ENCODE data around the gene CDC37.
"Not testable (repeated sequence)": the region's sequence is repeated elsewhere in the genome, so short reads cannot be mapped to it uniquely, and the experiment has no call there.

Gene CDC37

DNA sequence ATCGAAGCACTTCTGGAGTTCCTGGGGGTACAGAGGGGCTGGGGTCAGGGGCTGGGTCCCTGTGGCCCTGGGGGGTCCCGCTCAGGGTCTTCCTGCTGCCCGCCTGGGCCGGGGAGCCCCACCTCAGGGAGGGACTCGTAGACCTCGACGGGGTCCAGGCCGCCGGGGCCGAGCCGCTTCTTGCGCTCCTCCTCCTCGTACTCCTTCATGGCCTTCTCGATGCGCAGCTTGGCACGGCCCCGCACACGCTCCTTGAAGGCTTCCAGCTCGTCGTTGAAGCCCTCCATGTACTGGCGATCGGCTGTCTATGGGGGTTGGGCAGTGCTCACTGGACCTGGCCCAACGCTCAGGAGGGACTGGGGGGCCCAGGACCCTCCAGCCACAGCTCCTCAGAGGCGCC, 10.2 kb downstream of the CDC37 start:
- no peak for DNase-seq (ENCODE audit: low spot score)

DNA sequence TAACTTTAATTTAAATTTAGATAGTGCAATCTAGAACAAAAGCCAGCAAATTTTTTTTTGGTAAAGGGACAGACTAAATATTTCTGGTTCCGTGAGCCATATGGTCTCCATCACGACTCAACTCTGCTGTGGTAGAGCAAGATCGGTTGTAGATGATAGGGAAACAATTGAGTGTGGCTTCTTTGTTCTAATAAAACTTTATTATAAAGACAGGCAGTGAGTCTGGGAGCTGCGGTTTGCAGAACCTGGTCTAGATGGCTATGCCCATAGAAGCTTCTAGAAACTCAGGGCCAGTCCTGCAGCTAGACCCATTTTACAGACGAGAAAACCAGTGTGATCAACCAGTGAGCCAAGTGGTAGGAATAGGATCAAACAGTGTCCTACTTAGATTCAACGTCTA, 11.2 kb downstream of the CDC37 start:
- DNase-seq (ENCODE audit: low spot score) = no peak

DNA sequence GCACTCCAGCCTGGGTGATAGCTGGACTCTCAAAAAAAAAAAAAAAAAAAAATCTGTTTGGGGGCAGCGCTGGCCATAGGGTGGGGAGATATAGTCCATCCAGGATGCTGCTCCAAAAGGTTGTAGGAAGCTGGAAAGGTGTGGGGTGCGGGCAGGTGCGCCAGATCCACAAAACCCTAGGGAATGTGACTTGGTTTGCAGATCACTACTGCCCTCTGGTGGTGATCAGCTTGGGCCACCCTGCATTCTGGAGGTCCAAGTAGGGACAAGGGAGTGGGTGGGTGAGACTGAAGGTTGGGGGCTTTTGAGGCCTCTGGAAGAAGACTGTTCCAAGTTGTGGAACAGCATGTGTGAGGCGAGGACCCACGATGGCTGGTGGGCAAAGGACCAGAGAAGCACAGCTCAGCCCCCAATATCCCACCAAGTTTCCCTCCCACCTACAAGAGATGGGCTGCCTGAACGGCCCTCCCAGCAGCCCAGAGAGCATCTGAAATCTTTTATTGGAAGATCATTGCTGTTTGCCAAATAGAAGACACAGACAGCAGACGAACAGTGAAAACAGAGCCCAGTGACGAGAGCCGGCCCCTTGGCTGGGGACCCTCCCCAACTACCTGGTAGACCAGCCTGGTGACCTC, 12.6 kb downstream of the CDC37 start:
- DNase-seq (ENCODE audit: low spot score) = peak; percentile 59

DNA sequence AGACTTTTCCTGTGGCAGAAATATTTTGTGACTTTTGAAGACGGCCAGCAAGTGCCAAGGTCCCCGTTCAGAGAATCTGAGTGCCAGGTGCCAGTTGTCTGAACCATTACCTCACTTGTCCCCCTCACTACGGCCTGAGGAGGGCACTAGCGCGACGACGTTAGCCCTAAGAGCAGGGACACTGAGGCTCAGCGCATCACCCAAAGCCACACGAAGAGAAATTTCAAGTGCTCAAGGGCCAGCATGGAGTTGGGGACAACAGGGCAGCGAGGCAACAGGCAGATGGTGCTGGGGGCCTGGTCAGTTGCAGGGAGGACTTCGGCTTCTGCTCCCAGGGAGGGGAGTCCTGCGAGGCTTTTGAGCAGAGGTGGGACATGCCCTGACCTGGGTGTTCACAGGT, 13.5 kb downstream of the CDC37 start:
- no peak for DNase-seq (ENCODE audit: low spot score)

DNA sequence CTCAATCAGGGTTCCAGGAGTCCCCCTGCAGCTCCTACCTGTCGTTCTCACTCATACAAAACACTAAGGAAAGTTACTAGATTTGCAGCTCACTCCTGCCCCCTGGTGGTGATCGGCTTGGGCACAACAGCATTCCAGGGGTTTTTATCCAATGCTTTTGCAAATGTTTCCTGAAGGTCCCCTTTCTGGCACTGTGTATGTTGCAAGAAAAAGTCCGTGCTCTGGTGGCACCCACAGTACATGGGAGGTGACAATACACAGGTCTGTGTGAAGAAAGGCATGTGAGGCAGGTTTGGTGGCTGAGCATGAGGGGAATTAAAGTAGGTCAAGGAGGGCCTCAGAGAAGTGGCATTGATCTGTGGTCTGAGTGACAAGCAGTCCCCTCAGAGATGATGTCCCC, 14.4 kb downstream of the CDC37 start:
- DNase-seq (ENCODE audit: low spot score) = peak; percentile 80

DNA sequence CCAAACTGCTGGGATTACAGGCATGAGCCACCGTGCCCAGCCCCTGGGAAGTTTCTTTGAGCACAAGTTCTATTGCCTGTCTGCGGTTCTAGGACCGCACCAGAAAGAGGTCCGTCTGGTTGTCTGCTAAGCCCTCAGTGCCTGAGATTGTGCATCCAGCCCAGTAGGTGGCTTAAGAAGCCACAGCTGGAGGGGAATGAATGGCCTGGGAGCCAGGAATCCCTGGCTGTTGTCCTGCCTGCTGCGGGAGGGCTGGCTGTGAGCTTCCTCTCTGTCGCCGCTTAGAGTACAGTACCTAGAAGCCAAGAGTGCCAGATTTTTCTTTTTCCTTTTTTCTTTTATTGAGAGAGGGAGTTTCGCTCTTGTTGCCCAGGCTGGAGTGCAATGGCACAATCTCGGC, 18.8 kb downstream of the CDC37 start:
- DNase-seq (ENCODE audit: low spot score) = no peak

DNA sequence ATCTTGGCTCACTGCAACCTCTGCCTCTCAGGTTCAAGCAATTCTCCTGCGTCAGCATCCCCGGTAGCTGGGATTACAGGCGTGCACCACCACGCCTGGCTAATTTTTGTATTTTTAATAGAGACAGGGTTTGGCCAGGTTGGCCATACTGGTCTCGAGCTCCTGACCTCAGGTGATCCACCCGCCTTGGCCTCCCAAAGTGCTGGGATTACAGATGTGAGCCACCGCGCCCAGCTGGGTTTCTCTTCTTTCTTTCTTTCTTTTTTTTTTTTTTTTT, 20.2 kb downstream of the CDC37 start:
- DNase-seq (ENCODE audit: low spot score) = not testable (repeated sequence)

DNA sequence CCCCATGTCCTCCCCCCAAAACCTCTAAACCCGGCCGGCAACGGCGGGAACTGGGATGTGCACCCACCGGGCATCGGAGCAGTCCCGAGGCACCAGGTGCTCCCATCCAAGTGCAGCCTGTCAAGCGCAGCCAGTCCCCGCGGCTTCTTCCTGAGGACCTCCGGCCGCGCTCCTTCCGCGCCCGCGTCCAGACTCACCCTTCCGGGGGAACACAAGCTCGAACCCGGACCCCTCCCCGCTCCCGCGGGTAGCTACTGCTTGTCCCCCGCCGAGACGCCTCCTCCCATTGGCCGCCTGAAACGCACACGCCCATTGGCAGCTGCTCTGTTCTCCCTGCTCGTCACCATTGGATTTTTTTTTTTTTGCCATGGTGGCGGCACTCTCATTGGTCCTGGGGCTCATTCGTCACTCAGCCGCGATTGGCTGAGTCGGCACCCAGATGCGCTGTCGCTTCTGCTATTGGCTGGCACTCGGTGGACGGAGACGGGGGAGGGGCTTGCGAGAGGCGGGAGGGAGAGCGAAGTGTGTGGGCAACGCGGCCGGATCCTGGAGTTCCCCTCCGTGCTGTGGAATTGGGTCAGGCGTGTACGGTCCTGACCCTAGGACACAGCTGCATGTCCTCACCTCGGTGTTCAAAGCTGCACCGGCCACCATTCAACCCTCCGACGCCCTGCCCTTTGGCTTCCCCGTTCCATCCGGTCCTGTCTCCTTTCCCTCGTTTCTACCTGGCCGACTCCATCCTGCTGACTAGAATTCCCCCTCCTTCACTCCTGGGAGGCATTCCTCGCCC, 22.8 kb downstream of the CDC37 start, which contains the start of gene TYK2:
TYK2 (minus strand) TSS at position 260 of the 790 bp plus-strand sequence. CDS start 2,166 bp downstream, outside the sequence.
- peak; percentile 100 for DNase-seq (ENCODE audit: low spot score)

DNA sequence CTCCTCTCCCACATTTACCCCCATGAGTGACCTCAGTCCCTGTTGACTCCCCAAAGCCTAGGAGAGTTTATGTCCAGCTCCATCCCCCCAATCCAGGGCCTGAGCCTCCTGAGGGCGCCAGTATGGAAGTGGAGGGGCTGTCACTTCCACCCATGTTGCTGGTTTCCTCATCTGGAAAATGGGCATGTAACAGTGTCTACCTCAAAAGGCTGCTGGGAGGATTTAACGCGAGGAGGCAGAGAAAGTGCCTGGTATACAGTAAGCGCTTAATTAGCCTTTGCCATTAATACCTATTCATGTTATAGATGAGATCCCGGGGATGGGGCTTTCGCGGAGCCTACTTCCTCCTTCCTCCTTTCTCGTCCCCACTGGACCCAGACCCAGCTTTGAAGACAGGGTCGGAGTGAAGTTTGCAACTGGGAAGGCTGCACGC, 23.4 kb downstream of the CDC37 start:
- DNase-seq (ENCODE audit: low spot score) = no peak

DNA sequence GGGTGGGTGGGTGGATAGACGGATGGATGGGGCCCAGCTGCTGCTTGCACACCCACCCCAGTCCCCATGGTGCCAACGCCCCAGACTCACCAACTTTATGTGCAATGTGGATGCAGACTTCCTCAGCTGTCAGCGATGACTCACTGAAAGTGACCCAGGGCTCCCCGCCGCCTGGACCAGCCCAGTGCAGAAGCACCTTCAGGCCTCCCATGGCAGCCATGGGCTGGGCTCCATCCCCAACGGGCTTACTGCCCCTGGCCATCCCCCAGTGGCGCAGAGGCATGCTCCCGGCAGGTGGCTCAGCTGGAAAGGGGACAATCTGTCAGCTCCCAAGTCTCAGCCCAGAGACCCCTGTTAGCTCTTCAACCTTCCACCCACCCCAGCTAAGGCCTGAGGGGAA, 25.2 kb downstream of the CDC37 start:
- DNase-seq (ENCODE audit: low spot score) = no peak

DNA sequence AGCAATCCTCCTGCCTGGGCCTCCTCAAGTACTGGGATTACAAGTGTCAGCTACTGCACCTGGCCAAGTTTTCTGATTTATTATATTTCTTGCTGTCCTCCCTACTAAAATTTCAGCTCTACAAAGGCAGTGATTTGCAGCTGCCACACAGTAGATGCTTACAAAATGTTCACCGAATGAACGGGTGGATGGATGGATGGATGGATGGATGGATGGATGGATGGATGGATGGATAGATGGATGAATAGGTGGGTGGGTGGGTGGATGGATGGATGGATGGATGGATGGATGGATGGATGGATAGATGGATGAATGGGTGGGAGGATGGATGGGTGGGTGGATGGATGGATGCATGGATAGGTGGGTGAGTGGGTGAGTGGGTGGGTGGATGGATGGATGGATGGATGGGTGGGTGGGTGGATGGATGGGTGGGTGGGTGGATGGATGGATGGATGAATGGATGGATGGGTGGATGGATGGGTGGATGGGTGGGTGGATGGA, 26.2 kb downstream of the CDC37 start:
- DNase-seq (ENCODE audit: low spot score) = not testable (repeated sequence)

DNA sequence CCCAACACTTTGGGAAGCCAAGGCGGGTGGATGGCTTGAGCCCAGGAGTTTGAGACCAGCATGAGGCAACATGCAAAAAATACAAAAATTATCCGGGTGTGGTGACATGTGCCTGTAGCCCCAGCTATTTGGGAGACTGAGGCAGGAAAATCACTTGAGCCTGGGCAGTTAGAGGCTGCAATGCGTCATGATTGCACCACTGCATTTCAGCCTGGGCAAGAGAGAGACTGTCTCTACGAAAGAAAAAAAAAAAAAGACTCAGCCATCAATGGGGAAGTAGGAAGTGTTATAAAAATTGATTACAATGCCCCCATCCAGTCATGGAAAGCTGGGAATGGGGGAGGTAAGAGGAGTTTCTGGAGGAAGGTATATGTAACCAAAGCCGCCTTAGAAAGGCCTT, 28.4 kb downstream of the CDC37 start:
- DNase-seq (ENCODE audit: low spot score) = no peak

DNA sequence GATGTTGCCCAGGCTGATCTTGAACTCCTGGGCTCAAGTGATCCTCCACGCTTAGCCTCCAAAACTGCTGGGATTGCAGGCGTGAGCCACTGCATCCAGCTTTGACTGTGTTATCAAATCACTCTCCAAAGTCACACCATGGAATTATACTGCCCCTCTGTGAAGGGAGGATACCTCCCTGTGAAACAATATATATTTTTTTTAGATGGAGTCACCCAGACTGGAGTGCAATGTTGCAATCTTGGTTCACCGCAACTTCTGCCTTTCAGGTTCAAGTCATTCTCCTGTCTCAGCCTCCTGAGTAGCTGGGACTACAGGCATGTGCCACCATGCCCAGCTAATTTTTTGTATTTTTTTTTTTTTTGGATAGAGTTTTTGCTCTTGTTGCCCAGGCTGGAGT, 30.7 kb downstream of the CDC37 start:
- no peak for DNase-seq (ENCODE audit: low spot score)

DNA sequence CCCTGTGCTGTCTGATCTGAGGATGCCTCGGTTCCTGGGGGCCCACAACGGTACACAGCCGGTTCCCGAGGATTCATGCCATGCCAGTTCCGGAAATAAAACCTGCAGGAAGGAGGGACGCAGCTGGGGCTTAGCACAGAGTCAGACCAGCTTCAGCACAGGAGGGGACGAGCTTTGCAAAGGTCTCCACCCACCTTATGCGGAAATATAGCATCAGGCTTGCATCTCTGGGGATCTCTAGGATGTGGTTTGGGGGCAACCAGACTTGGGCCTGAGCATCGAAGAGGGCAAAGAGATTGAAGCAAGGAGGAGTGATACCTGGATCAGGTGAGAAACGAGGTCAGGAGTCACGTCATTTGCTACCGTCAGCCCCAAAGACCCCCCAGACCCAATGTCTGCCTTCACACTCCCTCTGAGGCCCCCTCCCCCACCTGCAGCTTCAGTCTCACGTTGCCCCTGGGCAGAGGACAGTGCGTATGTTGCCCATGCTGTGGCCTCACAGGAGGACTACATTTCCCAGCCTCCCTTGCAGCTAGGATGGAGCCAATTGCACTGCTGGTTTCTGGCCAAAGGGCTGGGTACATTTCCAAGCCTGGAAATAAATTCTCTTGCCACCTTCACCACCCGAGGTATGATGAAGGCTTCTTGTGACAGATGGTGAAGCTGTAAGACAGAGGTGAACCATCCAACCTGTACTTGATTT, 35.1 kb downstream of the CDC37 start:
- DNase-seq (ENCODE audit: low spot score) = no peak

DNA sequence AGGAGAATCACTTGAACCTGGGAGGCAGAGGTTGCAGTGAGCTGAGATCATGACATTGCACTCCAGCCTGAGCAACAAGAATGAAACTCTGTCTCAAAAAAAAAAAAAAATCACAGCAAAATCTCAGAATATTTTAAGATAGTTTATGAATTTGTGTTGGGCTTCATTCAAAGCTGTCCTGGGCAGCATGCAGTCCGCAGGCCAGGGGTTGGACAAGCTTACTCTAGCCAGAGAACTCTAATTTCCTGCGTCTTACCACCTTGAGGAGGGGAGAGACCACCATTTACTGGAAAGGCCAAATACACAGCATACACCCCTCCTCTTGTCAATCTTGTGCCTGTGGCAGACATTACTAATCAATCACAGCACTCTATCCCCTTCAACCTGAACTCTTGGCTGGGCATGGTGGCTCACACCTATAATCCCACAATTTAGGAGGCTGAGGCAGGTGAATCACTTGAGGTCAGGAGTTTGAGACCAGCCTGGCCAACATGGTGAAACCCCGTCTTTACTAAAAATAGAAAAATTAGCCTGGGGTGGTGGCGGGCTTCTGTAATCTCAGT, 36.3 kb downstream of the CDC37 start:
- DNase-seq (ENCODE audit: low spot score) = not testable (repeated sequence)

DNA sequence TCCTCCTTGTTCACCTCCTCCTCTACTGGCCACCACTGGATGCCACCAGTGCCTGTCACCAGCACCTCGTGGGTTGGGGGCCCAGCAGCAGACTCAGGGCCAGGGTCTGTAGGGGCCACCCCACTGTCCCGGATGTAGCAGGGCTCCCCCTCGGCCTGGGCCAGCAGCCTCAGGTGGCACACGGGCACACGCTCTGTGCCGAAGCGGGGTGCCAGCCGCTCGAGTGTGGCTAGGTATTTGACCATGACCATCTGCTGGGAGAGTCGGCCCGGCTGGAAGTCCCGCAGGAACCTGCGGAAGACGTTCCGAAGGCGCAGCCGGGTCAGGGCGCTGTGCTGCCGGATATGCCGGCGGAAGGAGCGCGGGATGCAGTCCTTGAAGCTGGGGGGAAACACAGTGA, 37.8 kb downstream of the CDC37 start:
- DNase-seq (ENCODE audit: low spot score) = no peak

DNA sequence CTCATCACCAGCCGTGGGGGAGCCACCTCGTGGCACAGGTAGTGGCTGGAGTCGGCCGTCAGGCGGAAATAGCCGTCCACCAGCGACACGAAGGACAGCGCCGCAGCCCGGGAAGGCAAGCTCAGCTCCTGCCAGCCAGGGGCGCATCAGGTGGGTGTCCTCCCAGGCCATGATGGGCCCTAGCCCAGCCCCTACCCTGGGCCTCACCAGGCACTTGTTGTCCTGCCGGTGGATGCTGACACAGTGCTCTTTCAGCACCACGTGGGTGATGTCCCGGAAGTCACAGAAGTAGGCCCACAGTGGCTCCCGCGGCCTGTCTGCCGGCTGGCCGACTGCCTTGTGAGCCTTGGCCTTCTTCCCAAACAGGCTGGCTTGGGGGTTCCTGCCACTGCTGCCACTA, 38.7 kb downstream of the CDC37 start:
- no peak for DNase-seq (ENCODE audit: low spot score)

DNA sequence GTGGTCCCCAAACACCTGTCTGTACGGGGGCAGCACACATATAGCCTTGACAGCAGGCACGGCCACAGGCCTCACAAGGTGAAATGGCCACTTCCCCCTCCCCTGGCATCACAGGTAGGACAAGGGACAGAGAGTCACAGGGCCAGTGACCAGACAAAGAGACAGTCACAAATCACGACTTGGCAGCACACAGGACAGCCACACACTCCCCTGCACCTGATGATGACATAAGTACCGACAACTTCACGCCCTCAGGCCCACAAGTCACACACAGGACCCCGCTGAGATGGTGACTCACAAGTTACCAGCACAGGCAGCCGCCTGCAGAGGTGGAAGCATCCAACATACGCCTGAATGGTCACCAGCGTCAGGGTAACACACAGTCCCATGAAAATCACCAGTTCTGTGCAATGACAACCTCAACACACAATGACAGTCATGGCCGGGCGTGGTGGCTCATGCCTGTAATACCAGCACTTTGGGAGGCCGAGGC, 39.5 kb downstream of the CDC37 start:
- no peak for DNase-seq (ENCODE audit: low spot score)

DNA sequence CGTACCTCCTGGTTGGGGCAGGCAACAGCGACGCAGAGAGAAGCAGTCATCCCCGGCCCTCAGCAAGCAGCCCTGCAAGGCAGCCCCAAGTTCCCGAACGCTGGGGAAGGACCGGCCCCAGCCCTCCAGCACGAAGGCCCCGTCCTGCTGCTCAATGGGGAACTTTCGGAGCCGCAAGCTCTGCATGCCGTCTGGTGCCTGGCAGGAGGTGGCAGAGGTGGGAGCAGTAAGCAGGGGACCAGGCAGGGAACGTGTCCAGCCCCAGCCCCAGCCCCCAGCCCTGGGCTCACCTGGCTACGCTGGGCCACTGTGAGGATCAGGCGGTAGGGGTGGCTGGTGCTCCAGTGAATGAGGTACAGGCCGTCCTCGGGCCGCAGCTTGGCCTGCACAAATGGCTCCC, 41.1 kb downstream of the CDC37 start:
- no peak for DNase-seq (ENCODE audit: low spot score)

DNA sequence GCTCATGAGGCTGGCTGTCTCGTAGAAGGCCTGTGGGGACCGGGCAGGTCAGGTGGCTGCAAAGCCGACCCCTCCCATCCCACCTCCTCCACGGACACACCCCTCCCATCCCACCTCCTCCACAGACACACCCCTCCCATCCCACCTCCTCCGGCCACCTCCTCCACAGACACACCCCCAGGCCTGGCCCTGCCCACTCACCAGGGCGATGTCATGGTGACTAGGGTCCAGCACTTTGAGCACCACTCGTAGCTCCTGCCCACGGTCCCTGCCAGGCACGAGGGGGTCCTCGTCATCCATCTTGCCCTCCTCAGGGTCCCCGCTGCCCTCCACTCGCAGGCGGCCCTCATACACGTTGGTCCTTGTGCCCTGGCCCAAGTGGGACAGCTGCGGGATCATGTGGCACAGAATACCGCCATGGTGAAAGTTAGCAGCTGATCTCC, 41.8 kb downstream of the CDC37 start:
- no peak for DNase-seq (ENCODE audit: low spot score)

DNA sequence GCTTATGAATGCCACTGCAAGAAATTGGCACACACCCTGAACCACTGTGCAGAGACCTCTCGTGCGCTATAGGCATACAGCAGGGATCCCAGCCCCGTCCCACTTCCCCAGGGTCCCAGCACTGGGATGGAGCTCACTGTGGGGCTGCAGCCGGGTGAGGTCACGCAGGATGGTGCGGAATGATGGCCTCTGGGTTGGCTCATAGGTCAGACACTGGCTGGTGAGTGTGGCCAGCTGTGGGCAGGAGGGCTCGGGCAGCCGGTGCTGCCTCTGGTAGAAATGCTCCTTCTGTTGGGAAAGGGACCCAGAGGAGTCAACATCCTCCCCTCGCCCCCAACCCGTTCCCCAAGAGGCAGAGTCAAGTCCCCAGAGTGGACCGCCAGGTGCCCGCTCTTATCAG, 46.9 kb downstream of the CDC37 start:
- no peak for DNase-seq (ENCODE audit: low spot score)

DNA sequence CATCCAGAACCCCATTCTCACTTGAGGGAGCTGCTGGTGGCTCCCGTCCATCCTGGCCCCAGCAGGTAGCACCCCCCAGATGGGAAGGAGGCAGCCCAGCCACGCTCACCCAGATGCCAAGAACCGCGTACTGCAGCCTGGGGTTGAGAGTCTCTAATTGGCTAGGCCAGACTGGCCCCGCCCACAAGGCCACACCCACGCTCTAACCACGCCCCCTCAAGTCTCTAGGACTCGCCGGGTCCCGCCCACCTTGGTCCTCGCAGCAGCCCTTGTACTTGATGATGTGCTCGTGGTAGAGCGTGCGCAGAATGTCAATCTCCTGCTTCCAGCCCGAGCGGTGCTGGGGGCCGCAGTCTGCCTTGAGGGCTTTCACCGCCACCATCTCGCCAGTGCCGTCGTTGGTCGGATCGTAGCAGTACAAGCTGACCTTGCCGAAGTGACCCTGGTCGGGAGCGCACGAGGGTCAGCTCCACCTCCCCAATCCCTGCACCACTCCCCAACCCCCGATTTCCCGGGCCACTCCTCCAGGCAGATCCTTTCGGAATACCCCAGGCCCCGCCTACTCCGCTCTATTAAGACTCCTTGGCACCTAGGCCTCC, 49.5 kb downstream of the CDC37 start:
- DNase-seq (ENCODE audit: low spot score) = no peak

All from COLO829 (cell line).